PC-3 (cell line): ENCODE data around the gene CEP85L.
A peak's percentile ranks its signal among the peaks of the same experiment; 100 is the strongest.

Source experiments
- EZH2 ChIP-seq: fragments of 300-600 bp; sonication (generic); IDR thresholded peaks from one replicate; pipeline ENCODE4 v1.6.1; 2017; ENCODE audit warnings: antibody characterized with exemption, mild to moderate bottlenecking, low read length; ENCODE audit not compliant: unreplicated experiment
- TF ChIP-seq, protein P1 (sequence below): fragments of 300-600 bp; sonication (generic); conservative IDR thresholded peaks from 2 replicates; pipeline ENCODE4 v1.5.1; 2017; ENCODE audit warnings: antibody characterized with exemption, low read depth, mild to moderate bottlenecking, low read length

DNA sequence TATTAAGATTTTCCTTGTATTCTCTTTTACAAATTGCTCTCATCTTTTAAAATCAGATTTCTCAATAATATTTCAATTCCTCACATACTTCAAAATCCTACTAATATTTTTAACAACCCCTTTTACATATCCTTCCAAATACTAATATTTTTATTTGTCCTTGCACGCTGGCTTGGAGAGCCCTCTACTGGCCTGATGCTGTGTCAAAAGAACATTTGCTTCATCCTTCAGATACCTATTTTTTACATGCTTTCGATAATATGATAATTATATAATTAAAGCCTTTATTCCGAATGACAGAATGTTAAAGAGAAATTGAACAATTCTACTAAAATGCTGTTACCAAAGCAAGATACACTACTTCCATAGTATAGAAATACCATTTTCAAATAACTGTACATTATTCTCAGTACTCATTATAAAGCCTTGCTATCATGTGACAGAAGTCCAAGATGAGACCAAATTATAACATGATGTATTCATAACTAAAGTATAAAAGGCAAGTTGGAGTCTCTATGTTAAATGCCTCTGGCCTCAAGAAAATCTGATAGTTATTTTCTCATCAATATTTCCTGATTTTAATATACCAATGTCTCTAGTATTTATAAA lies 142.3 kb downstream of the CEP85L start:
- TF ChIP-seq, protein P1, sequence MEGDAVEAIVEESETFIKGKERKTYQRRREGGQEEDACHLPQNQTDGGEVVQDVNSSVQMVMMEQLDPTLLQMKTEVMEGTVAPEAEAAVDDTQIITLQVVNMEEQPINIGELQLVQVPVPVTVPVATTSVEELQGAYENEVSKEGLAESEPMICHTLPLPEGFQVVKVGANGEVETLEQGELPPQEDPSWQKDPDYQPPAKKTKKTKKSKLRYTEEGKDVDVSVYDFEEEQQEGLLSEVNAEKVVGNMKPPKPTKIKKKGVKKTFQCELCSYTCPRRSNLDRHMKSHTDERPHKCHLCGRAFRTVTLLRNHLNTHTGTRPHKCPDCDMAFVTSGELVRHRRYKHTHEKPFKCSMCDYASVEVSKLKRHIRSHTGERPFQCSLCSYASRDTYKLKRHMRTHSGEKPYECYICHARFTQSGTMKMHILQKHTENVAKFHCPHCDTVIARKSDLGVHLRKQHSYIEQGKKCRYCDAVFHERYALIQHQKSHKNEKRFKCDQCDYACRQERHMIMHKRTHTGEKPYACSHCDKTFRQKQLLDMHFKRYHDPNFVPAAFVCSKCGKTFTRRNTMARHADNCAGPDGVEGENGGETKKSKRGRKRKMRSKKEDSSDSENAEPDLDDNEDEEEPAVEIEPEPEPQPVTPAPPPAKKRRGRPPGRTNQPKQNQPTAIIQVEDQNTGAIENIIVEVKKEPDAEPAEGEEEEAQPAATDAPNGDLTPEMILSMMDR = peak; percentile 82
- no peak for TF ChIP-seq EZH2
